HepG2 (cell line): Measurements from ENCODE around the gene ZNF3. TPM values are rescaled to one million over a fixed set of nuclear protein-coding genes. Genes with fewer than 3 reads are reported as not detected.

Source experiments
- ATF7-NPFF ChIP-seq: sonication (generic); formaldehyde crosslinking; IDR thresholded peaks from 2 replicates; pipeline ENCODE4 v1.8.1; 2023; ENCODE audit warnings: mild to moderate bottlenecking, low read depth, missing genetic modification reagents, moderate library complexity
- ERF ChIP-seq: IDR thresholded peaks from 2 replicates; pipeline ENCODE4 v1.6.1; 2018; ENCODE audit warnings: missing biosample characterization, missing genetic modification reagents
- ETV5 ChIP-seq: IDR thresholded peaks from 2 replicates; pipeline ENCODE4 v1.6.1; 2018; ENCODE audit warnings: missing biosample characterization, missing genetic modification reagents, inconsistent platforms, borderline replicate concordance
- KLF12 ChIP-seq: sonication (generic); formaldehyde crosslinking; IDR thresholded peaks from 2 replicates; pipeline ENCODE4 v1.4.0; 2020; ENCODE audit warnings: missing genetic modification reagents, borderline replicate concordance
- REXO4 ChIP-seq: sonication (generic); formaldehyde crosslinking; IDR thresholded peaks from 2 replicates; pipeline ENCODE4 v1.8.0; 2022; ENCODE audit warnings: missing genetic modification reagents, mild to moderate bottlenecking, borderline replicate concordance
- SRF ChIP-seq: IDR thresholded peaks from 2 replicates; pipeline ENCODE4 v1.6.1; 2011; ENCODE audit warnings: mild to moderate bottlenecking, low read depth, low read length, moderate library complexity
- TBP ChIP-seq: sonication (generic); formaldehyde crosslinking; IDR thresholded peaks from 2 replicates; pipeline ENCODE4 v1.5.0; 2020; ENCODE audit warnings: missing genetic modification reagents
- TOE1 ChIP-seq: sonication (generic); formaldehyde crosslinking; IDR thresholded peaks from 2 replicates; pipeline ENCODE4 v1.4.0; 2020; ENCODE audit warnings: mild to moderate bottlenecking, missing genetic modification reagents
- ZEB1 ChIP-seq: IDR thresholded peaks from 2 replicates; pipeline ENCODE4 v1.6.1; 2012; ENCODE audit warnings: mild to moderate bottlenecking, low read depth, inconsistent platforms; ENCODE audit not compliant: insufficient replicate concordance
- ZFP36L2 ChIP-seq: sonication (generic); formaldehyde crosslinking; IDR thresholded peaks from 2 replicates; pipeline ENCODE4 v1.4.0; 2020; ENCODE audit warnings: missing genetic modification reagents
- ZKSCAN5 ChIP-seq: sonication (generic); formaldehyde crosslinking; IDR thresholded peaks from 2 replicates; pipeline ENCODE4 v1.5.1; 2020; ENCODE audit warnings: mild to moderate bottlenecking, missing genetic modification reagents
- ZNF12 ChIP-seq: sonication (generic); formaldehyde crosslinking; IDR thresholded peaks from 2 replicates; pipeline ENCODE4 v1.5.0; 2020; ENCODE audit warnings: missing genetic modification reagents
- ZNF124 ChIP-seq: sonication (generic); formaldehyde crosslinking; IDR thresholded peaks from 2 replicates; pipeline ENCODE4 v1.4.0; 2020; ENCODE audit warnings: missing genetic modification reagents
- ZNF225 ChIP-seq: sonication (generic); formaldehyde crosslinking; IDR thresholded peaks from 2 replicates; pipeline ENCODE4 v1.4.0; 2020; ENCODE audit warnings: mild to moderate bottlenecking, missing genetic modification reagents
- ZNF329 ChIP-seq: sonication (generic); formaldehyde crosslinking; IDR thresholded peaks from 2 replicates; pipeline ENCODE4 v1.9.0; 2021; ENCODE audit warnings: low read depth, mild to moderate bottlenecking, missing genetic modification reagents
- ZNF431 ChIP-seq: sonication (generic); formaldehyde crosslinking; IDR thresholded peaks from 2 replicates; pipeline ENCODE4 v1.9.0; 2022; ENCODE audit warnings: missing genetic modification reagents, low read depth, mild to moderate bottlenecking, borderline replicate concordance
- ZNF44 ChIP-seq: sonication (generic); formaldehyde crosslinking; IDR thresholded peaks from 2 replicates; pipeline ENCODE4 v1.5.1; 2020; ENCODE audit warnings: mild to moderate bottlenecking, missing genetic modification reagents
- ZNF605 ChIP-seq: sonication (generic); formaldehyde crosslinking; IDR thresholded peaks from 2 replicates; pipeline ENCODE4 v1.8.0; 2022; ENCODE audit warnings: mild to moderate bottlenecking, missing genetic modification reagents
- ZNF652 ChIP-seq: IDR thresholded peaks from 2 replicates; pipeline ENCODE4 v1.6.1; 2016; ENCODE audit warnings: low read depth, borderline replicate concordance
- ZNF776 ChIP-seq: sonication (generic); formaldehyde crosslinking; IDR thresholded peaks from 2 replicates; pipeline ENCODE4 v1.4.0; 2020; ENCODE audit warnings: mild to moderate bottlenecking, missing genetic modification reagents
- polyA plus RNA-seq, 8 experiments: library from polyadenylated mRNA; depleted of rRNA in 3 of 8; stranded (reverse) in 7 of 8; unstranded in 1 of 8; fragments of >200 nt; fragmentation: Illumina TruSeq in 4 of 8; extraction: Trizol in 4 of 8; gene quantifications; 2 replicates each; pipeline versions ENCODE4 v1.2.1 to v1.2.3, GENCODE V29; 2011 to 2016; ENCODE audit warnings: low read depth in 4 of 8, missing spikeins in 1 of 8, mixed read lengths in 1 of 8; ENCODE audit not compliant: insufficient read depth in 1 of 8
- total RNA-seq, 5 experiments: library from RNA; depleted of rRNA; stranded (reverse); fragments of >200 nt; fragmentation: Illumina TruSeq; extraction: Trizol; gene quantifications; 2 replicates each; pipeline ENCODE4 v1.2.3, GENCODE V29; 2016; ENCODE audit warnings: low read depth in 1 of 5
- TF ChIP-seq, protein P1 (sequence below): IDR thresholded peaks from 2 replicates; pipeline ENCODE4 v1.6.1; 2016; ENCODE audit warnings: low read depth
- TF ChIP-seq, protein P2 (sequence below): sonication (generic); formaldehyde crosslinking; IDR thresholded peaks from 2 replicates; pipeline ENCODE4 v1.4.0; 2020; ENCODE audit warnings: mild to moderate bottlenecking, missing genetic modification reagents
- TF ChIP-seq, protein P3 (sequence below): sonication (generic); formaldehyde crosslinking; conservative IDR thresholded peaks from 2 replicates; pipeline ENCODE4 v1.5.0; 2020; ENCODE audit warnings: missing genetic modification reagents
- TF ChIP-seq, protein P4 (sequence below): sonication (generic); formaldehyde crosslinking; IDR thresholded peaks from 2 replicates; pipeline ENCODE4 v1.4.0; 2020; ENCODE audit warnings: missing genetic modification reagents
- TF ChIP-seq, protein P5 (sequence below): sonication (generic); formaldehyde crosslinking; IDR thresholded peaks from 2 replicates; pipeline ENCODE4 v1.8.1; 2023; ENCODE audit warnings: mild to moderate bottlenecking, missing genetic modification reagents, borderline replicate concordance
- TF ChIP-seq, protein P6 (sequence below): sonication (generic); formaldehyde crosslinking; IDR thresholded peaks from 2 replicates; pipeline ENCODE4 v1.9.0; 2022; ENCODE audit warnings: low read depth, missing genetic modification reagents

ZNF3 gene
- total and polyA plus RNA-seq, 2 of the 13 experiments (the other 11 are each of a cell fraction or from before 2014, with no cell fraction given) = 33.7 to 56.9 TPM

DNA sequence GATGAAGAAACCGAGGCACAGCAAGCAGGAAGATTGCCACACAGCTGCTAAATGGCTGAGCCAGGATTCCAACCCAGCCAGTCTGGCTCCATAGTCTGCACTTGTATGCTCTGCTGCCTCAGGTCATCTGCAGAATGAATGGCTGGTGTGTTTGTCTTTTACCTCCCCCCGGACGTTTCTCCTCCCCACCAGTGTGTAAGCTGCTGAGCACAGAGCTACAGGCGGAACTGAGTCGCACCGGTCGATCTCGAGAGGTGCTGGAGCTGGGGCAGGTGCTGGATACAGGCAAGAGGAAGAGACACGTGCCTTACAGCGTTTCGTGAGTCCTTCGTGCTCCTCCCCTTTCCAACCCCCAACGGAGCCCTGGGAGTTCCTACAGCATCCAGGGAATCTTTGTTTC, 40.5 kb upstream of the ZNF3 start (continued):
- TF ChIP-seq ZNF225 (no peak), ZFP36L2 (CRISPR knock-in tag) (no peak), ZNF776 (no peak), ETV5 (CRISPR knock-in tag) (peak; percentile 87), ATF7-NPFF (CRISPR knock-in tag) (no peak), ZNF44 (CRISPR knock-in tag) (no peak), ZNF431 (no peak), ZKSCAN5 (no peak), REXO4 (CRISPR knock-in tag) (no peak), TBP (no peak), ZNF329 (CRISPR knock-in tag) (no peak), ZEB1 (no peak), ZNF652 (CRISPR knock-in tag) (no peak), SRF (no peak), KLF12 (CRISPR knock-in tag) (no peak), ERF (CRISPR knock-in tag) (no peak; the same call in 1 of the 2 replicates), TOE1 (CRISPR knock-in tag) (no peak), ZNF12 (CRISPR knock-in tag) (0 out of 2 replicates have a peak, but pooled peaks have one; percentile 25), ZNF124 (CRISPR knock-in tag) (peak; percentile 29; the same call in 1 of the 2 replicates), ZNF605 (CRISPR knock-in tag) (peak; percentile 38; the same call in 1 of the 2 replicates)
- TF ChIP-seq, protein P1, sequence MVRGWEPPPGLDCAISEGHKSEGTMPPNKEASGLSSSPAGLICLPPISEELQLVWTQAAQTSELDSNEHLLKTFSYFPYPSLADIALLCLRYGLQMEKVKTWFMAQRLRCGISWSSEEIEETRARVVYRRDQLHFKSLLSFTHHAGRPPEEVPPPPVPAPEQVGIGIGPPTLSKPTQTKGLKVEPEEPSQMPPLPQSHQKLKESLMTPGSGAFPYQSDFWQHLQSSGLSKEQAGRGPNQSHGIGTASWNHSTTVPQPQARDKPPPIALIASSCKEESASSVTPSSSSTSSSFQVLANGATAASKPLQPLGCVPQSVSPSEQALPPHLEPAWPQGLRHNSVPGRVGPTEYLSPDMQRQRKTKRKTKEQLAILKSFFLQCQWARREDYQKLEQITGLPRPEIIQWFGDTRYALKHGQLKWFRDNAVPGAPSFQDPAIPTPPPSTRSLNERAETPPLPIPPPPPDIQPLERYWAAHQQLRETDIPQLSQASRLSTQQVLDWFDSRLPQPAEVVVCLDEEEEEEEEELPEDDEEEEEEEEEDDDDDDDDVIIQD (CRISPR knock-in tag) = no peak
- TF ChIP-seq, protein P2, sequence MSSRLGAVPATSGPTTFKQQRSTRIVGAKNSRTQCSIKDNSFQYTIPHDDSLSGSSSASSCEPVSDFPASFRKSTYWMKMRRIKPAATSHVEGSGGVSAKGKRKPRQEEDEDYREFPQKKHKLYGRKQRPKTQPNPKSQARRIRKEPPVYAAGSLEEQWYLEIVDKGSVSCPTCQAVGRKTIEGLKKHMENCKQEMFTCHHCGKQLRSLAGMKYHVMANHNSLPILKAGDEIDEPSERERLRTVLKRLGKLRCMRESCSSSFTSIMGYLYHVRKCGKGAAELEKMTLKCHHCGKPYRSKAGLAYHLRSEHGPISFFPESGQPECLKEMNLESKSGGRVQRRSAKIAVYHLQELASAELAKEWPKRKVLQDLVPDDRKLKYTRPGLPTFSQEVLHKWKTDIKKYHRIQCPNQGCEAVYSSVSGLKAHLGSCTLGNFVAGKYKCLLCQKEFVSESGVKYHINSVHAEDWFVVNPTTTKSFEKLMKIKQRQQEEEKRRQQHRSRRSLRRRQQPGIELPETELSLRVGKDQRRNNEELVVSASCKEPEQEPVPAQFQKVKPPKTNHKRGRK (CRISPR knock-in tag) = no peak
- TF ChIP-seq, protein P3, sequence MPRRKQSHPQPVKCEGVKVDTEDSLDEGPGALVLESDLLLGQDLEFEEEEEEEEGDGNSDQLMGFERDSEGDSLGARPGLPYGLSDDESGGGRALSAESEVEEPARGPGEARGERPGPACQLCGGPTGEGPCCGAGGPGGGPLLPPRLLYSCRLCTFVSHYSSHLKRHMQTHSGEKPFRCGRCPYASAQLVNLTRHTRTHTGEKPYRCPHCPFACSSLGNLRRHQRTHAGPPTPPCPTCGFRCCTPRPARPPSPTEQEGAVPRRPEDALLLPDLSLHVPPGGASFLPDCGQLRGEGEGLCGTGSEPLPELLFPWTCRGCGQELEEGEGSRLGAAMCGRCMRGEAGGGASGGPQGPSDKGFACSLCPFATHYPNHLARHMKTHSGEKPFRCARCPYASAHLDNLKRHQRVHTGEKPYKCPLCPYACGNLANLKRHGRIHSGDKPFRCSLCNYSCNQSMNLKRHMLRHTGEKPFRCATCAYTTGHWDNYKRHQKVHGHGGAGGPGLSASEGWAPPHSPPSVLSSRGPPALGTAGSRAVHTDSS = no peak
- TF ChIP-seq, protein P4, sequence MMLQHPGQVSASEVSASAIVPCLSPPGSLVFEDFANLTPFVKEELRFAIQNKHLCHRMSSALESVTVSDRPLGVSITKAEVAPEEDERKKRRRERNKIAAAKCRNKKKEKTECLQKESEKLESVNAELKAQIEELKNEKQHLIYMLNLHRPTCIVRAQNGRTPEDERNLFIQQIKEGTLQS (CRISPR knock-in tag) = no peak
- TF ChIP-seq, protein P5, sequence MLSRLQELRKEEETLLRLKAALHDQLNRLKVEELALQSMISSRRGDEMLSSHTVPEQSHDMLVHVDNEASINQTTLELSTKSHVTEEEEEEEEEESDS (CRISPR knock-in tag) = no peak
- TF ChIP-seq, protein P6, sequence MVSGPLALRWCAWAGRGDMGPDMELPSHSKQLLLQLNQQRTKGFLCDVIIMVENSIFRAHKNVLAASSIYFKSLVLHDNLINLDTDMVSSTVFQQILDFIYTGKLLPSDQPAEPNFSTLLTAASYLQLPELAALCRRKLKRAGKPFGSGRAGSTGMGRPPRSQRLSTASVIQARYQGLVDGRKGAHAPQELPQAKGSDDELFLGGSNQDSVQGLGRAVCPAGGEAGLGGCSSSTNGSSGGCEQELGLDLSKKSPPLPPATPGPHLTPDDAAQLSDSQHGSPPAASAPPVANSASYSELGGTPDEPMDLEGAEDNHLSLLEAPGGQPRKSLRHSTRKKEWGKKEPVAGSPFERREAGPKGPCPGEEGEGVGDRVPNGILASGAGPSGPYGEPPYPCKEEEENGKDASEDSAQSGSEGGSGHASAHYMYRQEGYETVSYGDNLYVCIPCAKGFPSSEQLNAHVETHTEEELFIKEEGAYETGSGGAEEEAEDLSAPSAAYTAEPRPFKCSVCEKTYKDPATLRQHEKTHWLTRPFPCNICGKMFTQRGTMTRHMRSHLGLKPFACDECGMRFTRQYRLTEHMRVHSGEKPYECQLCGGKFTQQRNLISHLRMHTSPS (CRISPR knock-in tag) = no peak
